KMS-11 (cell line): ENCODE measurements around the gene CHST14.

Source experiments
- H2AFZ ChIP-seq: fragments of 200-600 bp; sonication (generic); 2 replicates; pipeline ENCODE4 v1.6.1; 2016; ENCODE audit warnings: antibody characterized with exemption, mixed run types, low read depth
- H3K27ac ChIP-seq: fragments of 200-600 bp; sonication (generic); 2 replicates; pipeline ENCODE4 v1.6.1; 2016; ENCODE audit warnings: mild to moderate bottlenecking, mixed run types
- H3K27me3 ChIP-seq: fragments of 200-600 bp; sonication (generic); 2 replicates; pipeline ENCODE4 v1.6.1; 2017; ENCODE audit warnings: mild to moderate bottlenecking, low read depth, mixed run types, moderate library complexity; ENCODE audit not compliant: insufficient read depth
- H3K36me3 ChIP-seq: fragments of 200-600 bp; sonication (generic); 2 replicates; pipeline ENCODE4 v1.6.1; 2017; ENCODE audit warnings: mild to moderate bottlenecking, mixed run types; ENCODE audit not compliant: insufficient read depth
- H3K4me1 ChIP-seq: fragments of 200-600 bp; sonication (generic); 2 replicates; pipeline ENCODE4 v1.6.1; 2016; ENCODE audit warnings: mild to moderate bottlenecking, low read depth, mixed run types; ENCODE audit not compliant: poor library complexity, severe bottlenecking
- H3K4me2 ChIP-seq: fragments of 200-600 bp; sonication (generic); 2 replicates; pipeline ENCODE4 v1.7.0; 2016; ENCODE audit warnings: mild to moderate bottlenecking, mixed run types
- H3K4me3 ChIP-seq: fragments of 200-600 bp; sonication (generic); IDR thresholded peaks from 2 replicates; pipeline ENCODE4 v1.6.1; 2017; ENCODE audit warnings: low read depth, low read length, mixed read lengths; ENCODE audit not compliant: insufficient read depth
- H3K79me2 ChIP-seq: fragments of 200-600 bp; sonication (generic); 2 replicates; pipeline ENCODE4 v1.6.1; 2016; ENCODE audit warnings: low read depth, mixed run types; ENCODE audit not compliant: insufficient read depth
- H3K9ac ChIP-seq: fragments of 200-600 bp; sonication (generic); 2 replicates; pipeline ENCODE4 v1.6.1; 2016; ENCODE audit warnings: mild to moderate bottlenecking, mixed run types
- H4K20me1 ChIP-seq: fragments of 200-600 bp; sonication (generic); 2 replicates; pipeline ENCODE4 v1.6.1; 2016; ENCODE audit warnings: mild to moderate bottlenecking, mixed run types; ENCODE audit not compliant: insufficient read depth
- TF ChIP-seq, protein P1 (sequence below): fragments of 200-600 bp; sonication (generic); conservative IDR thresholded peaks from 2 replicates; pipeline ENCODE4 v1.6.1; 2017; ENCODE audit warnings: low read depth, mild to moderate bottlenecking, antibody characterized with exemption, low read length, moderate library complexity, mixed read lengths

The CHST14 gene

DNA sequence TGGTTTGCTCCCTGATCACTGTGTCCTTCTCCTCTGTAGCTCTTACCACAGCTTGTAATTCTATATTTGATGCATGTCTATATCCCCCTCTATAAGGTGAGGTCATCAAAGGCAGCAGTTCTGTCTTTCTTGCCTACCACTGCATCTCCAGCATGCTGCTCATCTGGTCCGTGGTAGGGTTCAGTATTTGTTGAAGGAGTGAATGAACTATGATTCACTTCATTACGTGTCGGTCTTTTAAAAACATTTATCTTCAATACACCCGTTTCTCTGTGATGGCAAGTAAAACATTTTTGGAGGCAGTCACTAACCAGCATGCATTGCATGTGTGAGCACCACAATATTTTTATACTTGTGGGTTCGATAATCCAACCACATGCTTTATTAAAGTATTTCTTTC lies 27.6 kb downstream of the CHST14 start:
- Histone ChIP-seq H3K27me3 (no peaks in the 10 kb centered on the region), H3K4me1 (peaks cover 11% of the 10 kb centered on the region), H3K4me3 (no peak overlapping the region), H3K36me3 (no peaks in the 10 kb centered on the region), H2AFZ (no peak overlapping the region), H3K4me2 (no peak overlapping the region), H3K27ac (no peak overlapping the region), H3K9ac (no peak overlapping the region), H3K79me2 (no peaks in the 10 kb centered on the region), H4K20me1 (no peaks in the 10 kb centered on the region)
- TF ChIP-seq, protein P1, sequence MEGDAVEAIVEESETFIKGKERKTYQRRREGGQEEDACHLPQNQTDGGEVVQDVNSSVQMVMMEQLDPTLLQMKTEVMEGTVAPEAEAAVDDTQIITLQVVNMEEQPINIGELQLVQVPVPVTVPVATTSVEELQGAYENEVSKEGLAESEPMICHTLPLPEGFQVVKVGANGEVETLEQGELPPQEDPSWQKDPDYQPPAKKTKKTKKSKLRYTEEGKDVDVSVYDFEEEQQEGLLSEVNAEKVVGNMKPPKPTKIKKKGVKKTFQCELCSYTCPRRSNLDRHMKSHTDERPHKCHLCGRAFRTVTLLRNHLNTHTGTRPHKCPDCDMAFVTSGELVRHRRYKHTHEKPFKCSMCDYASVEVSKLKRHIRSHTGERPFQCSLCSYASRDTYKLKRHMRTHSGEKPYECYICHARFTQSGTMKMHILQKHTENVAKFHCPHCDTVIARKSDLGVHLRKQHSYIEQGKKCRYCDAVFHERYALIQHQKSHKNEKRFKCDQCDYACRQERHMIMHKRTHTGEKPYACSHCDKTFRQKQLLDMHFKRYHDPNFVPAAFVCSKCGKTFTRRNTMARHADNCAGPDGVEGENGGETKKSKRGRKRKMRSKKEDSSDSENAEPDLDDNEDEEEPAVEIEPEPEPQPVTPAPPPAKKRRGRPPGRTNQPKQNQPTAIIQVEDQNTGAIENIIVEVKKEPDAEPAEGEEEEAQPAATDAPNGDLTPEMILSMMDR: no peak

DNA sequence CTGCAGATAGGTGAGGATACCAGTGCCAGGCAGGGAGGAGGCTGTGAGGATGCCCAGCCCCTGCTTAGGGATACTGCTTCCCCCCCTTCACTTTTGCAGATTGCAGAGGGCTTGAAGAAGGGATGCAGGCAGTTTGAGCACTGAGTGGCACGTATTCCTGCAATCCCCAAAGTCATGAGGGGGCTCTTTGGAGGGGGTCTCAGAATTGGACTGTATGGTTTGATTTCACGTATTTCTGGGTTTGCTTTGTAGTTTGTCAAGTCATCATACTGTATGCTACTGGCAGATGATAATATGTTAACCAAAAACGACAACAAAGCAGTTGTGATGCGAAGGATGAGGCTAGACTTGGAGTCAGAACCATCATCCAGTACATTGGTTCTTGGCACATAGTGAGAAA lies 28.1 kb downstream of the CHST14 start:
- no peaks in the 10 kb centered on the region for H3K36me3 ChIP-seq
- no peak overlapping the region for H3K4me3 ChIP-seq
- no peak overlapping the region for H3K4me2 ChIP-seq
- no peak overlapping the region for H3K27ac ChIP-seq
- H3K79me2 ChIP-seq: no peaks in the 10 kb centered on the region
- TF ChIP-seq, protein P1: no peak
- H3K9ac ChIP-seq: no peak overlapping the region
- no peaks in the 10 kb centered on the region for H3K27me3 ChIP-seq
- no peaks in the 10 kb centered on the region for H4K20me1 ChIP-seq
- peaks cover 6% of the 10 kb centered on the region for H3K4me1 ChIP-seq
- H2AFZ ChIP-seq: no peak overlapping the region

DNA sequence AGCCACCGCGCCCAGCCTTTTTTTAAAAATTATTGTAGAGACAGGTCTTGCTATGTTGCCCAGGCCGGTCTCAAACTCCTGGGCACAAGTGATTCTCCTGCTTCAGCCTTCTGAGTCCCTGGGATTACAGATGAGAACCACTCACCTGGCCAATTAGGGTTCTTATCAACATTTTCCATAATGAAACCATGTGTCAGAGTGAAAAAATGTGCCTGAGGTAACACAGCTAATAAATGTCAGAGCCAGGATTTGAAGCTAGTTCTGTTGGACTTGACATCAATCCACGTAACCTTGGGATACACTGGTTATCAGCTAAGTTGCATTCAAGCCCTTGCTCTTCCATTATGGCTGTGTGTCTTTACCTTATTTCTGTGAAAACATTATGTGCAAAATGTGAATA lies 29.1 kb downstream of the CHST14 start:
- Histone ChIP-seq H3K4me3 (no peak overlapping the region), H3K27me3 (no peaks in the 10 kb centered on the region), H4K20me1 (no peaks in the 10 kb centered on the region), H3K79me2 (no peaks in the 10 kb centered on the region), H3K36me3 (no peaks in the 10 kb centered on the region), H3K9ac (no peak overlapping the region), H3K4me2 (no peak overlapping the region), H3K4me1 (no peaks in the 10 kb centered on the region), H3K27ac (no peak overlapping the region), H2AFZ (no peak overlapping the region)
- TF ChIP-seq, protein P1: no peak

DNA sequence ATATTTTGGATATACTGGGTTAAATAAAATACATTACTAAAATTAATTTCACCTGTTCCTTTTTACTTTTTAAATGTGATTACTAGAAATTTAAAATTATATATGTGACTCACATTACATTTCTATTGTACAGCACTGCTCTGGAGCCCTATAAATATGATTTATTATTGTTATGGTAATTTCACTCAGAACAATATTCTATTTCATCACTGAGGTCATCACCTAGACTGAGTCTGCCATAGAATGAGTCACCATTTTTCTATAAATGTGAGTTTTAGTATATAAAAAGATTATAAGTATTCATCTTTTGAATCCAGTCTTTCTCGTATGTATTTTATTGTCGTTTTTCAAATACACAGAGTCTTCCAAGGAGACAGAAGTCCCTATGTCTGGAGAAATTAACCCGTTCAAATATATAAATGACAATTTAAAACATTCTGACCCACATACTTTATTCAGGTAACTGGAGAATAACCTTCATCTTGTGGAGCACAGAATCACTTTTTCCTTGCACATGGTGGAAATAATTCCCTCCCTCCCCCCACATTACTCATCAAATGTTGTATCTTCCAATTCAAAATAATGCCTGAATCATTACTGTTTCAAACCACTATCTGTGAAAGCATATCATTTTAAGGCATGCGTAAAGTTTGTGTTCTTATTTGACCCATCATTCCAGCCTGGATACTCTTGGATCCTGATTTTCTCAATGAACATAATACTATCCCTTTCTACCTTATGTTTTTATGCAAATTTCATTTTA lies 30.0 kb downstream of the CHST14 start:
- H3K4me3 ChIP-seq: no peak overlapping the region
- no peaks in the 10 kb centered on the region for H3K79me2 ChIP-seq
- H3K27me3 ChIP-seq: no peaks in the 10 kb centered on the region
- TF ChIP-seq, protein P1: no peak
- H3K27ac ChIP-seq: no peak overlapping the region
- H4K20me1 ChIP-seq: no peaks in the 10 kb centered on the region
- H3K36me3 ChIP-seq: no peaks in the 10 kb centered on the region
- H3K4me2 ChIP-seq: no peak overlapping the region
- H3K4me1 ChIP-seq: no peaks in the 10 kb centered on the region
- H2AFZ ChIP-seq: no peak overlapping the region
- H3K9ac ChIP-seq: no peak overlapping the region
